Fibroblast of the aortic adventitia (primary cell): ENCODE data around the gene DDHD1. TPM values are rescaled to one million over a fixed set of nuclear protein-coding genes. Genes with fewer than 3 reads are reported as not detected.

Experiments used
- DNase-seq: peaks from one replicate; pipeline ENCODE4 v3.0.0-alpha.2; 2010; ENCODE audit warnings: low read depth
- H3K4me3 ChIP-seq: 2 replicates; pipeline ENCODE4 v1.5.1; 2011; ENCODE audit warnings: low read depth, mild to moderate bottlenecking, control low read depth, low read length, moderate library complexity
- CTCF ChIP-seq: IDR thresholded peaks from 2 replicates; pipeline ENCODE4 v1.5.1; 2011; ENCODE audit warnings: mild to moderate bottlenecking, low read length, control low read depth, inconsistent platforms; ENCODE audit not compliant: insufficient read depth
- total RNA-seq: library from RNA; depleted of rRNA; stranded (reverse); fragments of >200 nt; gene quantifications from 2 replicates; pipeline ENCODE4 v1.2.3, GENCODE V29; 2012; ENCODE audit warnings: low replicate concordance

DDHD1 gene
- total RNA-seq, 1 donor = 47.8 TPM

GRCh38 chr14:53152184-53152886 is 788 bp downstream of the DDHD1 start:
- peak; percentile 38 for DNase-seq
- H3K4me3 ChIP-seq = peak overlapping the region; percentile 93
- TF ChIP-seq CTCF = no peak

- no peak for TF ChIP-seq CTCF
- DNase-seq = peak; percentile 57
- peak overlapping the region; percentile 93 for H3K4me3 ChIP-seq
These were observed 1.5 kb downstream of the DDHD1 start for GRCh38 chr14:53151523-53152183.

GRCh38 chr14:53149668-53150316 is 3.3 kb downstream of the DDHD1 start:
- no peak for DNase-seq
- no peak for TF ChIP-seq CTCF
- H3K4me3 ChIP-seq = no peak overlapping the region

- H3K4me3 ChIP-seq = no peak overlapping the region
- DNase-seq = no peak
- no peak for TF ChIP-seq CTCF
These were observed 4.5 kb downstream of the DDHD1 start for GRCh38 chr14:53148671-53149070.

GRCh38 chr14:53147893-53148292 is 5.2 kb downstream of the DDHD1 start:
- no peak overlapping the region for H3K4me3 ChIP-seq
- no peak for TF ChIP-seq CTCF

GRCh38 chr14:53147208-53147607 is 5.9 kb downstream of the DDHD1 start:
- H3K4me3 ChIP-seq = no peak overlapping the region
- no peak for TF ChIP-seq CTCF
- no peak for DNase-seq

More at GRCh38 chr14:53147893-53148292, 5.2 kb downstream of the DDHD1 start:
- no peak for DNase-seq
